Amygdala (tissue), 56 donors: ENCODE results near the gene OR6Q1.
"Not testable (repeated sequence)": the region's sequence is repeated elsewhere in the genome, so short reads cannot be mapped to it uniquely, and the experiment has no call there.

Experiments used
- DNase-seq, 56 donors: peaks; one replicate each; lab custom pipeline; 2025; lab: John Stamatoyannopoulos, UW

The OR6Q1 gene, protein sequence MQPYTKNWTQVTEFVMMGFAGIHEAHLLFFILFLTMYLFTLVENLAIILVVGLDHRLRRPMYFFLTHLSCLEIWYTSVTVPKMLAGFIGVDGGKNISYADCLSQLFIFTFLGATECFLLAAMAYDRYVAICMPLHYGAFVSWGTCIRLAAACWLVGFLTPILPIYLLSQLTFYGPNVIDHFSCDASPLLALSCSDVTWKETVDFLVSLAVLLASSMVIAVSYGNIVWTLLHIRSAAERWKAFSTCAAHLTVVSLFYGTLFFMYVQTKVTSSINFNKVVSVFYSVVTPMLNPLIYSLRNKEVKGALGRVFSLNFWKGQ

DNA sequence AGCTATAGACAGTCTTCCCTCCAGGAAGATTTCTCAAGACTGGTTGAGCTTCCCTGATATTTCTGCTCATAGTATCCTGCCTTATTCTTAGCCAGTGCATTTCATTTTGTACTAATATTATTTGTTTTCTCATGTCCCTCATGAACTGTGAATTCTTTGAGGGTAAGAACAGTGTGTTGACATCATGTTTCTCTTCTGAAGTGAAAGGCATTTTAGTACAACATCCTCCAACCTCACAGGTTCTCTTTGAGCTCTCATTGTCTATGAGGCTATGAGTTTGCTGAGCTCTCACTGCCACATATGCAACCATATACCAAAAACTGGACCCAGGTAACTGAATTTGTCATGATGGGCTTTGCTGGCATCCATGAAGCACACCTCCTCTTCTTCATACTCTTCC is at the start of gene OR6Q1:
Gene OR6Q1, plus strand, starts transcription at position 301 of the 400 bp plus-strand sequence. Its CDS starts 0 bp downstream, at position 301.
- DNase-seq: no peak

DNA sequence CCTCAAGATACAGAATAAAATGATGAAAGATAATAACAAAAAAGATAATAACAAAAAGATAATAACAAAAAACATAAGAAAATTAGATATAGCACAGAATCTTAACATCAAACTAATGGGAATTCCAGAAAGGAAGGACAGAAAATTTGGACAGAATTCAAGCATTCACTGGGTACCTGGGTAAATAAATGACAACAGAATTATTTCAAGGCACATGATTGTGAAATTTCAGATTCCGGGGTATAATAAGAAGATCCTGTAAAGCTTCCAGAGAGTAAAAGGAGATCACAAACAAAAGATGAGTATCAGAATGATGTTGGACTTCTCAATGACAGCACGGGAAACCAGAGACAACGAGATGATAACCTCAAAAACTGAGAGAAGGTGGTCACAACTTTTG is 49.2 kb upstream of the OR6Q1 start:
- DNase-seq: no peak

DNA sequence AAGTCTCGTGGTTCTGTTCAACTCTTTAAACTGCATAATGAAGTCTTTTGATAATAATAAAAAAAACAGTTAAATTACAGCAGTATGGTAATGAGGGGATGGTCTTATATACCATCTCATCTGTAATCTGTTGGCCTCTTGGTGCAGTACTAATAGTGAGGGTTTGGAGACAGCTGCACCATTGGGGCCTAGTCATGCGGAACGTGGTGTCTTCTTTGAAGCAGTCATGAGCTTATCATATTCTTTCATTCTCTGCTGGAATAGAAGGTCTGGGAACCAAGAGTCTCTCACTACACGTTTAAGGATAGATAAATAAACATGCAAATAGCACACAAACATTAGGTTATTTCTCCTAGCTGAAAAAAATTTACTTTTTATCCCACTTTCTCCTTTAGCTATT is 48.0 kb upstream of the OR6Q1 start:
- DNase-seq: no peak

DNA sequence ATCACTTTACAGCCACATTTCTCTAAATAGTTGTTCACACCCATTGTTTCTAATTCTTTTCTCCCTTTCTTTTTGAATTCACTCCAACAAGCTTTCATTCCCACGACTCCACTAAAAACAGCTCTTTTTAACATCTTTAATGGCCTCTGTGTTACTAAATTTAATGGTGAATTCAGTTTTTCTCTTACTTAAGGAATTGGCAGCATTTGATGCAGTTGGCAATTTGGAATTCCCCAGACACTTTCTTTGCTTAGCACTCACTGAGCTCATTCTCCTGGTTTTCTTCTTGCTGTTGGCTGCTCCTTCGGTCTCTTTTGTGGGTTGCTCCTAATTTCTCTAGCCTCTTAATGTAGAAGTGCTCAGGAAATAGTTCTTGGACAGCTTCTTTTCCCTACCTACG is 47.6 kb upstream of the OR6Q1 start:
- DNase-seq: peak in 7 of 56 donors; percentile 4 to 32 (median 9)

DNA sequence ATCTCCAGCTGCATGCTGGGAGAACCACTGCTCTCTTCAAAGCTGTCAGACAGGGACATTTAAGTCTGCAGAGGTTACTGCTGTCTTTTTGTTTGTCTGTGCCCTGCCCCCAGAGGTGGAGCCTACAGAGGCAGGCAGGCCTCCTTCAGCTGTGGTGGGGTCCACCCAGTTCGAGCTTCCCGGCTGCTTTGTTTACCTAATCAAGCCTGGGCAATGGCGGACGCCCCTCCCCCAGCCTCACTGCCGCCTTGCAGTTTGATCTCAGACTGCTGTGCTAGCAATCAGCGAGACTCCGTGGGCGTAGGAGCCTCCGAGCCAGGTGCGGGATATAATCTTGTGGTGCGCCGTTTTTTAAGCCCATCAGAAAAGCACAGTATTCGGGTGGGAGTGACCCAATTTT is 31.2 kb upstream of the OR6Q1 start:
- not testable (repeated sequence) for DNase-seq

DNA sequence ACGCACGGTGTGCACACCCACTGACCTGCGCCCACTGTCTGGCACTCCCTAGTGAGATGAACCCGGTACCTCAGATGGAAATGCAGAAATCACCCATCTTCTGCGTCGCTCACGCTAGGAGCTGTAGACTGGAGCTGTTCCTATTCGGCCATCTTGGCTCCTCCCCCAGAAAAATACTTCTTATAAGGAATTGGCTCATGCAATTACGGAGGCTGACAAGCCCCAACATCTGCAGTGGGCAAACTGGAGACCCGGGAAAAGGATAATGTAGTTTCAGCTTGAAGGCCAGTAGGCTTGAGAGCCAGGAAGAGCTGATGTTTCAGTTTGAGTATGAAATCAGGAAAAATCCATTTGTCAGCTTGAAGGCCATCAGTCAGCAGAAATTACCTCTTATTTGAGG is 30.7 kb upstream of the OR6Q1 start:
- DNase-seq: not testable (repeated sequence)

DNA sequence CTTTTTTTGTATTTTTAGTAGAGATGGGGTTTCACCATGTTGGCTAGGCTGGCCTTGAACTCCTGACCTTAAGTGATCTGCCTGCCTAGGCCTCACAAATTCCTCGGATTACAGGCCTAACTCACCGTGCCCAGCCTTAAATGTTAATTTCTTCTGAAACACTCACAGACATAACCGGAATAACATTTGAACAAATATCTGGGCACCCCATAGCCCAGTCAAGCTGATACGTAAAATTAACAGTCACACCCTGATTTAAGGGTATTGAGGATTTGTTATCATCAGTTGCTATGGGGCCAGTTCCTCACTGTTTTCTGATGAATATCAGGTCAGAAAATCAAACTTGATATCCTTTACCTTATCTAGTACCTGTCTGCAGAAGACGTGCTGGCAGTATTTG is 30.1 kb upstream of the OR6Q1 start:
- DNase-seq: no peak

DNA sequence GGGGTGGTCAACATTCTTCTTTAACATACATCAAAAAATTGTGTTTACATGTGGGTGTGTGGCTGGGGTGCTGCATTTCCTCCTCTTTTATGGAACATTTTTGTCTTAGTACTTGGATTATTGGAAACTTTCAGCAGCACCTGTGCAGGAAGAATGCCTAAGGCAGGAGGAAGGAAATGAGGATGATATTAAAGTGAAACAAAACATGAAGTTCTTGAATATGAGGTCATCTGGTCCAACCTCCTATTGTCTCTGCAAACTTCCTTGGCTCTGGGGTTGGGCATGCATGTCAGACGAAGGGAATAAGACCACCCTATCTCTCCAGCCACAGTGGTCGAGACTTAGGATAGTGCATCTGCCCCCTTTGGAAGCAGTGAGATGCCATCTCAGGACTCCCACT is 27.7 kb upstream of the OR6Q1 start:
- no peak for DNase-seq

DNA sequence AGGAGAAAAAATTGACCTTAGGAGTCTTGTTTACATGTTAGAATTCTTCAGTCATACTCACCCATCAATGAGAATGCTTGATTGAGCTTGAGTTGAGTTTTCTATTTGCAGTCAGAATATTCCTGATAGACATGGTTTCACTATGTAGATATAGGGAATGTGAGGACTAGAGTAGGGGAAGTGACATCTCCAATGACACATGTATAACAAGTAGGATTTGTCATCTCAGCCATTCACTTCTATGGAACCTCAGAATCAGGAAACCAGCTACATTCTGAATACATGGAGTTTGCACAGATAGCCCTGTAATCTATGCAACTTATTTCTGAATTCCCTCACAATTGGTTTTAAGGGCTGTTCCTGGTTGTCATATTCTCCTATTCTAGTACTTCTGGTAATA is 27.2 kb upstream of the OR6Q1 start:
- no peak for DNase-seq

DNA sequence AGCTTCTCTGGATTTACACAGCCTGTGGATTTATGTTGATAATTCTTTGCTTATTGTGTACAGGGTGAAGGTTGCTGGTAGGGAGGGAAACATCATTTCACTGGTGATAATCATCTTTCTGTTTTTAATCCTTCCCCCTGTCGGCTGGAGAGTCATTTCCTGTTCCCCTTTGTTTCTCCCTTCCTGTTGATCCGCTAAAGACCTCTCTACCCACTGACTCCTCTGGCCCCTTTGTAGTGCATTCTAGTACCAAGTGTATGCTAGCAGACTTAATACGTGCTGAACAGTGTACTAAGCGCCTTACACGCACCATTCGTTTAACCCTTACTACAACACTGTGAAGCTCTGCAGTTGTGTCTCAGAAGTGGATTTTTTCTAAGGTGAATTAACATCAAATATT is 26.1 kb upstream of the OR6Q1 start:
- DNase-seq: no peak

DNA sequence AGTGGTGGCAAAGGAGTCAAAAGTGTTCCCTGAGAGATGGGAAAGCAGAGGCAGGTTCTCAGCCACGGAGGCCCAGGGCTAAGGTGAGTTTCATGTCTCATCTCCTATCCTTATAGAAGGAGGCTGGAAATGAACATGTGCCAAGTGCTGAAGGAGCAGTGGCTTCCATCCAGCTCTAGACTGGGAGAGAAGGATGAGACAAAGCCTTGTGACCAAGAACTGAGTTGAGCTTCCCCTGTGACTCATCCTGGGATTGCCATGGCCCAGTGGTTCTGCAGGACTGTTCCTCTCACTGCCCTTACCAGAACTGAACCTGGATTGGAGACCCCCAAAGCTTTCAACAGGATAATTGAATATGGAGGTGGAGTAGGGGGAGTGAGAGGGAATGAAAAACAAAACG is 23.8 kb upstream of the OR6Q1 start:
- DNase-seq: no peak

DNA sequence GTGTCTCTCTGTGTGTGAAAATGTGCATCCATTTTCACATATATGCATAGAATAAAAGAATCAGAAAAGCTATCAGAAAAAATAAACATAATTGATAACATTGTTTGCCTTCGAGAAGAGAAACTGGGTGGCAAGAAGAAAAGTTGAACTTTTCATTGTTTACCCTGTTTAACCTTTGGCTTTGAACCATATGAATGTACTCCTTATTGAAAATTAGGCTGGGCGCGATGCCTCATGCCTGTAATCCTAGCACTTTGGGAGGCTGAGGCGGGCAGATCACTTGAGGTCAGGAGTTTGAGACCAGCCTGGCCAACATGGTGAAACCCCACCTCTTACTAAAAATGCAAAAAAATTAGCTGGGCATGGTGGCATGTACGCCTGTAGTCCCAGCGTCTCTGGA is 19.0 kb upstream of the OR6Q1 start:
- DNase-seq: no peak

DNA sequence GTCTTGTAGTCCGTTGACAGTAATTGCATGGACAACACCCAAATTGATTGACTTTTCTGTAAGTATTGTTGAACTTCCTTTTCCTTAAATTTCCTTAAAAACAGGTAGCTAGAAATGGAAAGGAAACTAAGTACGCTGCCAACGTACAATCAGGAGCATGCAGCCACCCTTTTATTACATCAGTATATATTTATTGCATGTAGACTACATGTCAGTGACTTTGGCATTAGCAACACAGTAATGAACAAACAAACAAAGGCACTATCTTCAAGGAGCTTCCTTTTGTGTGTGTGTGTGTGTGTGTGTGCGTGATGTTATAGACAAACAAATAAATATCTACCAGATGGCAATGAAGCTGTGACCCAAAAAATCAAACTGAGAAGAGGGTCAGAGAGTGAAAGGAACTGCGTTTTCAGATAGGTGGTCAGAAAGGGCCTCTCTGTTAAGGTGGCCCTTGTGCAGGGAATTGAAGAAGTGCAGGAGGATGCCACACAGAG is 7.3 kb upstream of the OR6Q1 start, which contains the start of gene OR9Q1:
Gene OR9Q1, plus strand, starts transcription at position 447 of the 497 bp plus-strand sequence. CDS start 155,564 bp downstream, outside the sequence.
- no peak for DNase-seq

DNA sequence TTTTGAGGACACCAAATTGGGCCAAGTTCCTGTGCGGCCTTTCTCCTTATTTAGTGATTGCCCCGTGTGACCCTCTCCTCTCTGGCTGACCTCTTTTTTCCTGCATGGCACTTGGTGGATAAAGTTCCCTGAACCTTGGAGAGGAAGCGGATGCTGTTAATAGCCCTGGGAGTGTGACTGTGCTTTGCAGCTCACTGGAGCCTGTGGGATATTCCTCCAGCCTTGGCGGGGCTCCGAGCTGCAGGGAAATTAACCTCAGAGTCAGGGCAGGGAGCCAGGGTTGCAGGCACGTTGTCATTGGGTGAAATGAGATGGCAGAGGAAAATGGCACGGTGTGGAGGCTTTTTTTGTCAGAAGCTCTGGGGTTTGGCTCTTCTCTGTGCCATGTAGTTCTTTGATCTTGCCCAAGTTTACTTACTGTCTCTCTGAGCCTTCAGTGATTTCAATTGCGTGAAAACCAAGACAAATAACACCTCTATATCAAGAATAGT is 6.1 kb upstream of the OR6Q1 start:
- DNase-seq: peak in 2 of 56 donors; percentile 4 to 23

DNA sequence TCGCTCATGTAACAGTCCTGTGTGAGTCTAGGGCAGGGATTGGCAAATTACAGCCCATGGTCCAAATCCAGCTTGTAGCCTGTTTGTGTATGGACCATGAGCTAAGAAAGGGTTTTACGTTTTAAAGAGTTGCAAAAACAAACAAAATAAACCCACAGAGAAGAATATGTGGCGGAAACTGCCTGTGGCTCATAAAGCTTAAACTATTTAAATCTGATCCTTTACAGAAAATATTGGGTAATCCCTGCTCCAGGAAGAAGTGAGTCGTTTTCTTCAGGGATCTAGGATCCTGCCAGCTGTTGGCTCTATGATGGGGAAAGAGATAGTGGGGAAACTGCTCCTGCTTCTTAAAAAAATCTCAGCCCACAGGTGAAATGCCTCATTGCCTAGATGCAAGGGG is 3.4 kb upstream of the OR6Q1 start:
- DNase-seq: no peak

DNA sequence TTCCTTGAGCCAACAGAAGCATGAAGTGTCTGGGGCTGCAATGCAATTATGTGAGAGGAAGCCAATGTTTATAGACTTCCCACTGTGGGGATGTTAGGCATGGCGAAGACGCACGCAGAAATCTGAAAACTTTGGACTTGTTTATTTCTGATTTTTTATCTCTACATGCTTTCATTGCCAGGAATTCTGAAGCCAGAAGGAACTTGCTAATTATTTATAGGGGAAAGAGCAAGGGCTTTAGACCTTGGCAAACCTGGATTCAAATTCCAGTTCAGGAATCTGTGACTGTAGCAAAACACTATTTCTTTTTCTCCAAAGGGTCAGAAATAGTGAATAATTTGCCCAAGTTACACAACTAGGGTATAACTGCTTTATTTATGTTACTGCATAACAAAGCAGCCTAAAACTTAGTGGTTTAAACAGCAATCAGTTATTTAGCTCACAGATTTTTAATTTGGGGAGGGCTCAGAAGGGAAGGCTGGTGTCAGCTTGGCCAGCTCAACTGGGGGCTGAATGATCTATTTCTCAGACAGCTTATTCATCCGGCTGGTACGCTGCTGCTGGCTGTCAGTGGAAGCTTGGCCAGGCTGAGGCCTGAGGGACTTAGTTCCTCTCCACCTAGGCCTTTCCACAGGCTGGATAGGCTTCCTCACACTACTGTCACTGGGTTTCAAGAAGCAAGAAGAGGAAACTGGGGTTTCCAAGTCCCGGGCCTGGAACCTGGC is 1.9 kb upstream of the OR6Q1 start:
- DNase-seq: peak in 6 of 56 donors; percentile 3 to 14 (median 10)

DNA sequence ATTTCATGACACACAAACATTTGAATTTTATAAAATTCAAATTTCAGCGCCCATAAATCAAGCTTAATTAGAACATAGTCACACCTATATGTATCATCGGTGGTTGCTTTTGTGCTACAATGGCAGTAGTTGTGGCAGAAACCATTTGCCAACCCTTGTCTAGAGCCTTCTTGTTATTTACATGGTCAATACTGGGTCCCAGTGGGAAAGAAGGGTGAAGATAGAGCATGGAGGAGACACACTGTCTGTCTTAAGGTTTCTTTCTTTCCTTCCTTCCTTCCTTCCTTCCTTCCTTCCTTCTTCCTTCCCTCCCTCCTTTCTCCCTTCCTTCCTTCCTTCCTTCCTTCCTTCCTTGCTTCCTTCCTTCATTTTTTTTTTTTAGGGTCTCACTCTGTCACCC is 3.7 kb downstream of the OR6Q1 start:
- DNase-seq: no peak

DNA sequence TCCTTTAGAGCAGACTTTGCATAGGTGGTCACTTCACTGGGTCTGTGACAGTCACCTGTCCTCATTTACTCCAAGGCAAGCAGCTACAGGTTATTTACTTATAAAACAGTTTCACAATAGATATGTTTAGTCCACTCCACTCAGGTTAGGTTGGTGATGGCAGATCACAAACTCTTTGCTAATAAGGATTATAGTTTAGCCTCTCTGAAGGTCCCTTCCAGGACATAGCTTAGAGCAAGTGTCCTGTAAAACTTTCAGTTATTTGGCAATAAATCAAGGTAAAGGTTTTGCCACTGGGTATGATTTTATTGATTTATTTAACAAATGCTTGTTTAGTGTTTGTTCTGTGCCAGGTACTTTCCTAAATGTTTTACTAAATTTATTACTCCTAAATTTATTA is 8.8 kb downstream of the OR6Q1 start:
- no peak for DNase-seq

DNA sequence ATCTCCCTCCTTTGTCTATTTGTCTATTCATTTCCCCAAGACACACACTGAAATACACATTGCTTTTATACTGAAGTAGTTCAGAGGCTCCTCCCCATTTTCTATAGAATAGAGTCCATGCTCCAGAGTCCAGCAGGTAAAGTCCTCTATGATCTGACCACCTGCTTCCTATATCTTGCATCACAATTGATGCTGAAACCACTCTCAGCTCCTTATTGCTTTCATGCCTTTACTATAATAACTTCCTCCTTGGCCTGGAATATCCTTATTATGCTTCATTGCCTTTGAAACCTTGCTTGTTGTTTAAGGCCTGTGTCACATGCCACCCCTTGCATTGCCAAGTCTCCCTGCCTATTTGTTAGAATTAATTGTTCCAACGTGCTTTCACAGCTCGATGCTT is 12.6 kb downstream of the OR6Q1 start:
- no peak for DNase-seq

DNA sequence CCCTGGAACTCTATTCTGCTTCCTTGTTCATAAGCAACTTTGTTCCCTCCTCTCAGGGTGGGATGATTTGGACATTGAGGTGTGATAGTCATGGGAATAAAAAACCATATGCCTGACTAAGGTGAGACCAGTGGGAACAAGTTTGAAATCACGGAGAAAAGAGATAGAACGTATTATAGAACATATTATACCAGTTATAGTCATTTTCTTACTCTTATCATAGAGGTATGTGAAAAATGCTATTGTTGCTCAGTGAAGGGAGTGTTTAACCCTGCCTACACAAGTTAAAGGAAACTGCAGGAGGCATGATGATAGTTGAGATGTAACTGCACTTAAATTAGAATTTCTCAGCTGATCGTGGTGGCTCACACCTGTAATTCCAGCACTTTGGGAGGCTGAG is 15.5 kb downstream of the OR6Q1 start:
- no peak for DNase-seq

DNA sequence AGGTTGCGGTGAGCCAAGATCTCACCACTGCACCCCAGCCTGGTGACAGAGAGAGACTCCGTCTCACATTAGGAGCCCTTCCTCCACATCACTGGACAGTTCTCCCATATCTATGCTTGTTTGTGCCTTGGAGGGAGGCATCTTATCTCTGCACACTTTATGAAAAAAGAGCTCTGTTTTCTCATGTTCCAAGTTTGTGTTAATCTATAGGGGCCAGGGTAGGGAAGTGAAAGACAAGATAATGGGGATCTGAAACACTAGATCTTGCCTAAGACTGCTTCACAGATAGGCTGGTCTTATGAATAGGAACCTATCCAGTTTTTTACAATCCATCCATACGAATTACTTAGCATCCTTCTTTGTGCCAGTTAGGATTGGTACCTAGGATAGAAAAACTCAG is 17.1 kb downstream of the OR6Q1 start:
- DNase-seq: no peak
